ENCODE results near the gene SLC39A8. TPM values are rescaled to one million over a fixed set of nuclear protein-coding genes. Genes with fewer than 3 reads are reported as not detected.

Gene SLC39A8
- total RNA-seq, 4 donors from 2014 or later: 2.9 to 8.6 (median 6.3) TPM

- no peak for TF ChIP-seq POLR2A (IDR thresholded peaks at IDR 0.05)
- no peak for TF ChIP-seq CTCF (IDR thresholded peaks at IDR 0.05)
- no peak overlapping the region for H3K27ac ChIP-seq
- H3K9me3 ChIP-seq: peaks cover 0 to 16% (median 0%) of the 10 kb centered on the region in 3 donors
- H3K4me3 ChIP-seq: no peak overlapping the region
- H3K27me3 ChIP-seq: no peaks in the 10 kb centered on the region
- intact Hi-C loops (cut with DNase I): no loop called here
- no peaks in the 10 kb centered on the region for H3K36me3 ChIP-seq
- no peak for DNase-seq
- H3K4me1 ChIP-seq: no peaks in the 10 kb centered on the region
Measured at GRCh38 chr4:102230194-102230593, 115.1 kb downstream of the SLC39A8 start.

DNA sequence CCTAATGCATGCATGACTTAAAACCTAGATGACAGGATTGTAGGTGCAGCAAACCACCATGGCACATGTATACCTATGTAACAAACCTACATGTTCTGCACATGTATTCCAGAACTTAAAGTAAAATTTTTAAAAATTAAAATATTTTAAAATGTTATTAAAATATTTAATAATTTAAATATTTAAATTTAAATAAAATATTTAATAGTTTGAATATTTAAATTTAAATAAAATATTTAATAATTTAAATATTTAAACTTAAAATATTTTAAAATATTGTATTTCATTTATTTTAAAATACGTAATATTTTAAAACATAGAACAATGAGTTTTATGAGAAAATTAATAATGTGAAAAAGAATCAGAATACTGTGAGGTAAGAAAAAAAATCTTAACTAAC, 117.9 kb downstream of the SLC39A8 start:
- DNase-seq: no peak
- Histone ChIP-seq H3K9me3 (peaks cover 0 to 4% (median 0%) of the 10 kb centered on the region in 3 donors), H3K4me1 (no peaks in the 10 kb centered on the region), H3K4me3 (no peak overlapping the region), H3K27ac (no peak overlapping the region), H3K27me3 (no peaks in the 10 kb centered on the region), H3K36me3 (no peaks in the 10 kb centered on the region)
- 93 to 100% methylated on average over 1 of the region's 1 CpG for WGBS, 2 donors
- intact Hi-C loops (cut with DNase I): no loop called here
- no peak for TF ChIP-seq POLR2A (IDR thresholded peaks at IDR 0.05)
- TF ChIP-seq CTCF (IDR thresholded peaks at IDR 0.05): no peak

DNA sequence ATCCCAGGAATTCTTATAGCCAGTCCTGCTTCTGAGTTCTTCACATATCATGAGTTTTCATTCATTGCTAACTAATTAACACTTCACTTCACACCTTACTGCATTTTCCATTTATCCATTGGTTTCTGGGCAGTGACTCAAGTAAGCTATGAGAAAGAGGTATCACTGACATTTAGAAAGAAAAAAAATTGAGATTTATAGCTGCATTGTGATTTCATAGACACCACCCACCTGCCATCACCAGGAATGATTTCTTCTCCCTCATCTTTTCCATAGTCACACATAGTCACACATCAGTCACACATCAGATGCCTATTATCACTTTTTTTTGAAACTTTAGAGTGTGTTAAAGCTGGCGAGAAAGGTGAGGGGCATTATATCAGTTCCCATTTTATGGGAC, 121.8 kb downstream of the SLC39A8 start:
- no peak overlapping the region for H3K4me3 ChIP-seq
- H3K27ac ChIP-seq: no peak overlapping the region
- H3K4me1 ChIP-seq: no peaks in the 10 kb centered on the region
- H3K9me3 ChIP-seq: peaks cover 0 to 4% (median 0%) of the 10 kb centered on the region in 3 donors
- no peak for TF ChIP-seq CTCF (IDR thresholded peaks at IDR 0.05)
- TF ChIP-seq POLR2A (IDR thresholded peaks at IDR 0.05): no peak
- H3K27me3 ChIP-seq: no peaks in the 10 kb centered on the region
- WGBS, 2 donors: 78 to 94% methylated on average over 1 of the region's 1 CpG
- no peaks in the 10 kb centered on the region for H3K36me3 ChIP-seq
- DNase-seq: no peak
- intact Hi-C loops (cut with DNase I): no loop called here

- Histone ChIP-seq H3K27ac (no peak overlapping the region), H3K9me3 (peaks cover 0 to 4% (median 0%) of the 10 kb centered on the region in 3 donors), H3K36me3 (no peaks in the 10 kb centered on the region), H3K27me3 (no peaks in the 10 kb centered on the region), H3K4me3 (no peak overlapping the region), H3K4me1 (no peaks in the 10 kb centered on the region)
- DNase-seq: no peak
- 24 to 45% methylated on average over 1 of the region's 1 CpG for WGBS, 2 donors
- intact Hi-C loops (cut with DNase I): no loop called here
- TF ChIP-seq POLR2A (IDR thresholded peaks at IDR 0.05): no peak
- TF ChIP-seq CTCF (IDR thresholded peaks at IDR 0.05): no peak
Measured at GRCh38 chr4:102222838-102223409, 122.4 kb downstream of the SLC39A8 start.

DNA sequence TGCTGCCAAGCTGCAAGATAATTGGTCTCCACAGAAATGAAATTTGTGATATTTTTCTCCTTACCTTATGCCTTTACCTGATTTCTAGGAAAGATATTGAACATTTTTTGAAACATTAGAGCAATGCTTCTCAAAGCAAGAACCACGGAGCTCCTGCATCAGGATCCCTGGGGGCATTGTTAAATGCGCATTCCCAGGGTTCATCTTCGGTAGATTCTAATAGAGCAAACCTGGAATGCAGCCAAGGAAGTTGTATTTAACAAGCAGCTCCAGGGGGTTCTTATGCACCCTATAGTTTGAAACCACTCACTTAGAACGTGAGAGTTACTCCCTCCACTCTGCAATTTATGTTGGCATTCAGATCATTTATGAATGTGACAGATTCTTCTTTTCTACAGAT, 126.2 kb downstream of the SLC39A8 start:
- 44 to 59% methylated on average over 4 of the region's 4 CpGs for WGBS, 2 donors
- no peak for DNase-seq
- TF ChIP-seq POLR2A (IDR thresholded peaks at IDR 0.05) (no peak), CTCF (IDR thresholded peaks at IDR 0.05) (no peak)

More for the DNA sequence above, 126.2 kb downstream of the SLC39A8 start:
- Histone ChIP-seq H3K4me1 (no peaks in the 10 kb centered on the region), H3K4me3 (no peak overlapping the region), H3K27ac (no peak overlapping the region), H3K27me3 (peaks cover 0 to 7% (median 0%) of the 10 kb centered on the region in 4 donors), H3K9me3 (no peaks in the 10 kb centered on the region), H3K36me3 (no peaks in the 10 kb centered on the region)
- intact Hi-C loops (cut with DNase I): no loop called here
